ENCODE data around the gene SIM2. TPM values are rescaled to one million over a fixed set of nuclear protein-coding genes. Genes with fewer than 3 reads are reported as not detected.
"Not testable (repeated sequence)": the region's sequence is repeated elsewhere in the genome, so short reads cannot be mapped to it uniquely, and the experiment has no call there.

Gene SIM2
- polyA plus RNA-seq (2013, experiment 1 of 4) = 0.87 TPM
- polyA plus RNA-seq (2013, experiment 2 of 4) = 0.78 TPM
- 0.32 TPM for polyA plus RNA-seq (2013, experiment 3 of 4)
- polyA plus RNA-seq (2013, experiment 4 of 4) = 0.36 TPM

- peaks cover 29% of the 10 kb centered on the region for H3K4me1 ChIP-seq (ENCODE audit: control insufficient read depth, insufficient read depth, low read length)
- H3K27ac ChIP-seq (ENCODE audit: insufficient read depth, low read depth, low read length, poor library complexity, severe bottlenecking) = no peak within 1 kb of the TSS
- H3K4me3 ChIP-seq (ENCODE audit: insufficient read depth, low read depth, low read length) = peak within 1 kb of the TSS; percentile 32
- no peaks in the 10 kb centered on the region for H3K36me3 ChIP-seq (ENCODE audit: control insufficient read depth, insufficient read depth, low read length)
- no peaks in the 10 kb centered on the region for H3K9me3 ChIP-seq (ENCODE audit: control insufficient read depth, low read length)
- H3K27me3 ChIP-seq (ENCODE audit: control insufficient read depth, insufficient read depth, low read length, poor library complexity, severe bottlenecking) = peaks cover 100% of the 10 kb centered on the region
- 0 to 1% methylated on average over 64 to 70 of the region's 70 CpGs for WGBS, 2 experiments
Observed at GRCh38 chr21:36698981-36699545, at the start of gene SIM2. TSS of gene SIM2 (plus strand) at chr21:36699115. CDS start at chr21:36699747, 632 bp downstream.

- Histone ChIP-seq H3K36me3 (ENCODE audit: control insufficient read depth, insufficient read depth, low read length) (no peaks in the 10 kb centered on the region), H3K4me1 (ENCODE audit: control insufficient read depth, insufficient read depth, low read length) (no peaks in the 10 kb centered on the region), H3K9me3 (ENCODE audit: control insufficient read depth, low read length) (no peaks in the 10 kb centered on the region), H3K4me3 (ENCODE audit: insufficient read depth, low read depth, low read length) (no peak overlapping the region), H3K27me3 (ENCODE audit: control insufficient read depth, insufficient read depth, low read length, poor library complexity, severe bottlenecking) (no peaks in the 10 kb centered on the region), H3K27ac (ENCODE audit: insufficient read depth, low read depth, low read length, poor library complexity, severe bottlenecking) (no peak overlapping the region)
- WGBS, 2 experiments = 91 to 93% methylated on average over 17 of the region's 17 CpGs
Observed at GRCh38 chr21:36654324-36654723, 44.6 kb upstream of the SIM2 start.

GRCh38 chr21:36654796-36655325 is 44.1 kb upstream of the SIM2 start:
- no peak overlapping the region for H3K4me3 ChIP-seq (ENCODE audit: insufficient read depth, low read depth, low read length)
- WGBS, 2 experiments = 89 to 90% methylated on average over 10 of the region's 10 CpGs
- no peaks in the 10 kb centered on the region for H3K27me3 ChIP-seq (ENCODE audit: control insufficient read depth, insufficient read depth, low read length, poor library complexity, severe bottlenecking)
- no peaks in the 10 kb centered on the region for H3K4me1 ChIP-seq (ENCODE audit: control insufficient read depth, insufficient read depth, low read length)
- H3K27ac ChIP-seq (ENCODE audit: insufficient read depth, low read depth, low read length, poor library complexity, severe bottlenecking) = no peak overlapping the region
- H3K36me3 ChIP-seq (ENCODE audit: control insufficient read depth, insufficient read depth, low read length) = no peaks in the 10 kb centered on the region
- H3K9me3 ChIP-seq (ENCODE audit: control insufficient read depth, low read length) = no peaks in the 10 kb centered on the region

- no peak overlapping the region for H3K27ac ChIP-seq (ENCODE audit: insufficient read depth, low read depth, low read length, poor library complexity, severe bottlenecking)
- H3K4me3 ChIP-seq (ENCODE audit: insufficient read depth, low read depth, low read length) = no peak overlapping the region
- H3K36me3 ChIP-seq (ENCODE audit: control insufficient read depth, insufficient read depth, low read length) = no peaks in the 10 kb centered on the region
- H3K9me3 ChIP-seq (ENCODE audit: control insufficient read depth, low read length) = no peaks in the 10 kb centered on the region
- no peaks in the 10 kb centered on the region for H3K27me3 ChIP-seq (ENCODE audit: control insufficient read depth, insufficient read depth, low read length, poor library complexity, severe bottlenecking)
- WGBS, 2 experiments = 94% methylated on average over 6 of the region's 6 CpGs
- no peaks in the 10 kb centered on the region for H3K4me1 ChIP-seq (ENCODE audit: control insufficient read depth, insufficient read depth, low read length)
Observed at GRCh38 chr21:36656138-36656537, 42.8 kb upstream of the SIM2 start.

GRCh38 chr21:36657290-36657689 is 41.6 kb upstream of the SIM2 start:
- not testable (repeated sequence) for H3K4me1 ChIP-seq (ENCODE audit: control insufficient read depth, insufficient read depth, low read length); H3K27me3 ChIP-seq (ENCODE audit: control insufficient read depth, insufficient read depth, low read length, poor library complexity, severe bottlenecking); H3K27ac ChIP-seq (ENCODE audit: insufficient read depth, low read depth, low read length, poor library complexity, severe bottlenecking); H3K4me3 ChIP-seq (ENCODE audit: insufficient read depth, low read depth, low read length); H3K9me3 ChIP-seq (ENCODE audit: control insufficient read depth, low read length); H3K36me3 ChIP-seq (ENCODE audit: control insufficient read depth, insufficient read depth, low read length)
- WGBS, 2 experiments = 79 to 89% methylated on average over 1 of the region's 1 CpG

GRCh38 chr21:36657999-36658398 is 40.9 kb upstream of the SIM2 start:
- H3K36me3 ChIP-seq (ENCODE audit: control insufficient read depth, insufficient read depth, low read length) = no peaks in the 10 kb centered on the region
- 83 to 93% methylated on average over 2 of the region's 4 CpGs for WGBS, 2 experiments
- no peaks in the 10 kb centered on the region for H3K4me1 ChIP-seq (ENCODE audit: control insufficient read depth, insufficient read depth, low read length)
- H3K9me3 ChIP-seq (ENCODE audit: control insufficient read depth, low read length) = no peaks in the 10 kb centered on the region
- no peak overlapping the region for H3K27ac ChIP-seq (ENCODE audit: insufficient read depth, low read depth, low read length, poor library complexity, severe bottlenecking)
- no peak overlapping the region for H3K4me3 ChIP-seq (ENCODE audit: insufficient read depth, low read depth, low read length)
- H3K27me3 ChIP-seq (ENCODE audit: control insufficient read depth, insufficient read depth, low read length, poor library complexity, severe bottlenecking) = no peaks in the 10 kb centered on the region

GRCh38 chr21:36658926-36659325 is 40.0 kb upstream of the SIM2 start:
- H3K4me3 ChIP-seq (ENCODE audit: insufficient read depth, low read depth, low read length) = no peak overlapping the region
- peaks cover 8% of the 10 kb centered on the region for H3K4me1 ChIP-seq (ENCODE audit: control insufficient read depth, insufficient read depth, low read length)
- no peaks in the 10 kb centered on the region for H3K27me3 ChIP-seq (ENCODE audit: control insufficient read depth, insufficient read depth, low read length, poor library complexity, severe bottlenecking)
- no peaks in the 10 kb centered on the region for H3K36me3 ChIP-seq (ENCODE audit: control insufficient read depth, insufficient read depth, low read length)
- H3K9me3 ChIP-seq (ENCODE audit: control insufficient read depth, low read length) = no peaks in the 10 kb centered on the region
- WGBS, 2 experiments = 87 to 89% methylated on average over 5 of the region's 5 CpGs
- no peak overlapping the region for H3K27ac ChIP-seq (ENCODE audit: insufficient read depth, low read depth, low read length, poor library complexity, severe bottlenecking)

GRCh38 chr21:36661511-36662309 is 37.2 kb upstream of the SIM2 start:
- Histone ChIP-seq H3K9me3 (ENCODE audit: control insufficient read depth, low read length) (no peaks in the 10 kb centered on the region), H3K4me1 (ENCODE audit: control insufficient read depth, insufficient read depth, low read length) (peaks cover 8% of the 10 kb centered on the region), H3K27ac (ENCODE audit: insufficient read depth, low read depth, low read length, poor library complexity, severe bottlenecking) (no peak overlapping the region), H3K36me3 (ENCODE audit: control insufficient read depth, insufficient read depth, low read length) (no peaks in the 10 kb centered on the region), H3K27me3 (ENCODE audit: control insufficient read depth, insufficient read depth, low read length, poor library complexity, severe bottlenecking) (no peaks in the 10 kb centered on the region), H3K4me3 (ENCODE audit: insufficient read depth, low read depth, low read length) (no peak overlapping the region)
- WGBS, 2 experiments = 41 to 42% methylated on average over 11 of the region's 11 CpGs

GRCh38 chr21:36663033-36663855 is 35.7 kb upstream of the SIM2 start:
- peaks cover 8% of the 10 kb centered on the region for H3K4me1 ChIP-seq (ENCODE audit: control insufficient read depth, insufficient read depth, low read length)
- H3K36me3 ChIP-seq (ENCODE audit: control insufficient read depth, insufficient read depth, low read length) = no peaks in the 10 kb centered on the region
- WGBS, 2 experiments = 72% methylated on average over 18 of the region's 18 CpGs
- no peaks in the 10 kb centered on the region for H3K27me3 ChIP-seq (ENCODE audit: control insufficient read depth, insufficient read depth, low read length, poor library complexity, severe bottlenecking)
- H3K4me3 ChIP-seq (ENCODE audit: insufficient read depth, low read depth, low read length) = no peak overlapping the region
- no peaks in the 10 kb centered on the region for H3K9me3 ChIP-seq (ENCODE audit: control insufficient read depth, low read length)
- H3K27ac ChIP-seq (ENCODE audit: insufficient read depth, low read depth, low read length, poor library complexity, severe bottlenecking) = no peak overlapping the region

- no peaks in the 10 kb centered on the region for H3K9me3 ChIP-seq (ENCODE audit: control insufficient read depth, low read length)
- no peak overlapping the region for H3K27ac ChIP-seq (ENCODE audit: insufficient read depth, low read depth, low read length, poor library complexity, severe bottlenecking)
- H3K27me3 ChIP-seq (ENCODE audit: control insufficient read depth, insufficient read depth, low read length, poor library complexity, severe bottlenecking) = no peaks in the 10 kb centered on the region
- no peaks in the 10 kb centered on the region for H3K36me3 ChIP-seq (ENCODE audit: control insufficient read depth, insufficient read depth, low read length)
- H3K4me1 ChIP-seq (ENCODE audit: control insufficient read depth, insufficient read depth, low read length) = peaks cover 8% of the 10 kb centered on the region
- H3K4me3 ChIP-seq (ENCODE audit: insufficient read depth, low read depth, low read length) = no peak overlapping the region
- 90 to 93% methylated on average over 9 of the region's 9 CpGs for WGBS, 2 experiments
Observed at GRCh38 chr21:36664662-36664990, 34.3 kb upstream of the SIM2 start.

All from ectodermal cell (in vitro differentiated cells).